ENCODE measurements around the gene RNASET2. TPM values are rescaled to one million over a fixed set of nuclear protein-coding genes. Genes with fewer than 3 reads are reported as not detected.

Gene RNASET2
- polyA plus RNA-seq, 3 donors = 432 to 562 (median 493) TPM

- H3K9me3 Mint-ChIP-seq = peaks cover 3 to 14% (median 4%) of the 10 kb centered on the region in 7 donors
- no peaks in the 10 kb centered on the region for H3K79me2 ChIP-seq (ENCODE audit: insufficient read depth, low read length)
- H3K36me3 Mint-ChIP-seq = peaks cover 18 to 29% of the 10 kb centered on the region in 2 donors
- intact Hi-C loops (cut with micrococcal nuclease) = no loop called here
- no peak overlapping the region for H3K4me2 ChIP-seq (replicated peaks; ENCODE audit: extremely low read depth, low read length, poor library complexity, severe bottlenecking)
- no peak overlapping the region for H3K9ac ChIP-seq (ENCODE audit: insufficient read depth, low read length, poor library complexity, severe bottlenecking)
- H3K27ac Mint-ChIP-seq = no peak overlapping the region
- no peak for DNase-seq
- H3K4me1 Mint-ChIP-seq = peaks cover 11% of the 10 kb centered on the region
- no peak overlapping the region for H2AFZ ChIP-seq (ENCODE audit: insufficient read depth, low read depth, low read length, poor library complexity, severe bottlenecking)
- H3K4me3 Mint-ChIP-seq = no peak overlapping the region
- no peak for TF ChIP-seq CTCF (IDR thresholded peaks at IDR 0.05)
- H3K27ac ChIP-seq (ENCODE audit: low read depth in 1 of 2, low read length in 2 of 2) = no peak overlapping the region
- no peaks in the 10 kb centered on the region for H3K27me3 ChIP-seq (ENCODE audit: control insufficient read depth in 2 of 2, insufficient read depth in 2 of 2, low read length in 2 of 2)
- H4K20me1 ChIP-seq (ENCODE audit: insufficient read depth, low read length) = no peaks in the 10 kb centered on the region
- H3K27me3 Mint-ChIP-seq (ENCODE audit: low read depth in 3 of 3) = peaks cover 0 to 4% (median 3%) of the 10 kb centered on the region in 3 donors
- H3K36me3 ChIP-seq (replicated peaks in 1 of 2; ENCODE audit: control insufficient read depth in 1 of 2, insufficient read depth in 2 of 2, low read length in 2 of 2) = peaks cover 0 to 17% of the 10 kb centered on the region in 2 donors
- peaks cover 15 to 20% of the 10 kb centered on the region in 2 donors for H3K4me1 ChIP-seq (ENCODE audit: control insufficient read depth in 1 of 2, insufficient read depth in 2 of 2, low read length in 2 of 2)
- no CpG with 5 or more reads among the region's 2 CpGs for WGBS (ENCODE audit: insufficient coverage)
- no peaks in the 10 kb centered on the region for H3K9me3 ChIP-seq (replicated peaks in 1 of 2; ENCODE audit: control insufficient read depth in 1 of 2, insufficient read depth in 1 of 2, low read length in 2 of 2)
- no peak overlapping the region for H3K4me3 ChIP-seq (replicated peaks in 1 of 3; ENCODE audit: low read depth in 2 of 3, low read length in 3 of 3)
Observed at GRCh38 chr6:166972101-166972500, 15.8 kb upstream of the RNASET2 start.

DNA sequence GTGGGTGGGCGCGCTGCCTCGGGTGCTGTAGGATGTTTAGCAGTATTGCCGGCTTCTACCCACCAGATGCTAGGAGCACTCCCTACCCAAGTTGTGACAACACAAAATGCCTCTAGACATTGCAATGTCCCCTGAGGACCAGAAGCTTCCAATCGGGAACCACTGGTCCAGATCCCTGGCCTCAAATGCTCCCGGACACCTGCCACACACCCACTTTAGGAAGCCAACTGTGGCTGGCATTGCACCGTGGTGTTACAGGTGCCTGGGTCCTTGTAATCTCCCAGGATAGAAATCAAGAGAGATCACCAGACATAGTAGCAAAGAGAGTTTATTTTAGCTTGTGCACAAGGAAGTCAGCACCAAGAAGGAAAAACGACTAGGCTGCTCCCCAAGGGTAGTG lies 14.9 kb upstream of the RNASET2 start:
- Histone ChIP-seq H3K27ac (ENCODE audit: low read depth in 1 of 2, low read length in 2 of 2) (no peak overlapping the region), H3K4me1 (ENCODE audit: control insufficient read depth in 1 of 2, insufficient read depth in 2 of 2, low read length in 2 of 2) (peaks cover 15 to 20% of the 10 kb centered on the region in 2 donors), H3K79me2 (ENCODE audit: insufficient read depth, low read length) (no peaks in the 10 kb centered on the region), H3K27me3 (ENCODE audit: control insufficient read depth in 2 of 2, insufficient read depth in 2 of 2, low read length in 2 of 2) (no peaks in the 10 kb centered on the region), H4K20me1 (ENCODE audit: insufficient read depth, low read length) (no peaks in the 10 kb centered on the region), H3K4me2 (replicated peaks; ENCODE audit: extremely low read depth, low read length, poor library complexity, severe bottlenecking) (no peak overlapping the region), H3K9ac (ENCODE audit: insufficient read depth, low read length, poor library complexity, severe bottlenecking) (no peak overlapping the region), H3K36me3 (replicated peaks in 1 of 2; ENCODE audit: control insufficient read depth in 1 of 2, insufficient read depth in 2 of 2, low read length in 2 of 2) (peaks cover 0 to 15% of the 10 kb centered on the region in 2 donors), H3K9me3 (replicated peaks in 1 of 2; ENCODE audit: control insufficient read depth in 1 of 2, insufficient read depth in 1 of 2, low read length in 2 of 2) (peaks cover 0 to under 1% of the 10 kb centered on the region in 2 donors), H3K4me3 (replicated peaks in 1 of 3; ENCODE audit: low read depth in 2 of 3, low read length in 3 of 3) (no peak overlapping the region), H2AFZ (ENCODE audit: insufficient read depth, low read depth, low read length, poor library complexity, severe bottlenecking) (no peak overlapping the region)
- intact Hi-C loops (cut with micrococcal nuclease) = no loop called here
- Mint-ChIP-seq H3K36me3 (peaks cover 14 to 22% of the 10 kb centered on the region in 2 donors), H3K4me3 (no peak overlapping the region), H3K27me3 (ENCODE audit: low read depth in 3 of 3) (peaks cover 0 to 6% (median 5%) of the 10 kb centered on the region in 3 donors), H3K9me3 (peaks cover 8 to 22% (median 12%) of the 10 kb centered on the region in 7 donors), H3K27ac (no peak overlapping the region), H3K4me1 (peaks cover 11% of the 10 kb centered on the region)
- WGBS (ENCODE audit: insufficient coverage) = 88% methylated on average over 6 of the region's 8 CpGs
- no peak for DNase-seq
- TF ChIP-seq CTCF (IDR thresholded peaks at IDR 0.05) = no peak

Measured in CD14-positive monocyte (primary cell).